Fibroblast of lung (primary cell): ENCODE measurements around the gene UGDH. TPM values are rescaled to one million over a fixed set of nuclear protein-coding genes. Genes with fewer than 3 reads are reported as not detected.

Experiments
- DNase-seq, 2 donors: peaks; one replicate each; pipeline versions ENCODE4 v3.0.0 to v3.0.0-alpha.2; 2010; ENCODE audit warnings: low read depth in 2 of 2
- H2AFZ ChIP-seq: 2 replicates; pipeline ENCODE4 v1.5.1; 2012; ENCODE audit warnings: low read length, control low read depth, inconsistent platforms
- H3K27ac ChIP-seq: 2 replicates; pipeline ENCODE4 v1.5.1; 2011; ENCODE audit warnings: low read length, control low read depth; ENCODE audit not compliant: insufficient read depth
- H3K27me3 ChIP-seq: 2 replicates; pipeline ENCODE4 v1.5.1; 2011; ENCODE audit warnings: mild to moderate bottlenecking, low read length; ENCODE audit not compliant: control insufficient read depth, insufficient read depth
- H3K36me3 ChIP-seq: 2 replicates; pipeline ENCODE4 v1.5.1; 2011; ENCODE audit warnings: low read length; ENCODE audit not compliant: control insufficient read depth, insufficient read depth
- H3K4me1 ChIP-seq: 2 replicates; pipeline ENCODE4 v1.5.1; 2011; ENCODE audit warnings: low read length; ENCODE audit not compliant: control insufficient read depth, insufficient read depth; ENCODE audit errors: extremely low read depth
- H3K4me2 ChIP-seq: 2 replicates; pipeline ENCODE4 v1.5.1; 2011; ENCODE audit warnings: low read length, control low read depth; ENCODE audit not compliant: insufficient read depth; ENCODE audit errors: extremely low read depth
- H3K4me3 ChIP-seq, 4 experiments: fragments of 200-600 bp in 1 of 4; sonication (generic) in 1 of 4; replicated peaks in 1 of 4; 2 replicates each; pipeline ENCODE4 v1.5.1; 2011 to 2016; ENCODE audit warnings: low read length in 4 of 4, low read depth in 3 of 4, mild to moderate bottlenecking in 3 of 4, control low read depth in 2 of 4, inconsistent platforms in 1 of 4, mixed read lengths in 1 of 4; ENCODE audit not compliant: insufficient read depth in 1 of 4; ENCODE audit errors: control extremely low read depth in 1 of 4
- H3K79me2 ChIP-seq: 2 replicates; pipeline ENCODE4 v1.5.1; 2012; ENCODE audit warnings: mild to moderate bottlenecking, low read length, inconsistent platforms; ENCODE audit not compliant: control insufficient read depth, insufficient read depth
- H3K9ac ChIP-seq: 2 replicates; pipeline ENCODE4 v1.5.1; 2011; ENCODE audit warnings: mild to moderate bottlenecking, low read length, control low read depth; ENCODE audit not compliant: insufficient read depth
- H3K9me3 ChIP-seq: 2 replicates; pipeline ENCODE4 v1.5.1; 2012; ENCODE audit warnings: low read depth, low read length; ENCODE audit not compliant: control insufficient read depth, insufficient read depth
- H4K20me1 ChIP-seq: 2 replicates; pipeline ENCODE4 v1.5.1; 2011; ENCODE audit warnings: low read length; ENCODE audit not compliant: control insufficient read depth, insufficient read depth; ENCODE audit errors: extremely low read depth
- EZH2 ChIP-seq: IDR thresholded peaks from 2 replicates; pipeline ENCODE4 v1.5.1; 2012; ENCODE audit warnings: low read length, control low read depth, mild to moderate bottlenecking; ENCODE audit errors: missing control alignments
- polyA plus RNA-seq, 2 donors: library from polyadenylated mRNA; depleted of rRNA in 1 of 2; stranded (reverse) in 1 of 2; unstranded in 1 of 2; fragments of >200 nt; gene quantifications; 2 replicates each; pipeline ENCODE4 v1.2.1, GENCODE V29; 2011 to 2012; ENCODE audit warnings: missing spikeins in 1 of 2
- total RNA-seq: library from RNA; depleted of rRNA; stranded (reverse); fragments of >200 nt; gene quantifications from 2 replicates; pipeline ENCODE4 v1.2.1, GENCODE V29; 2014
- TF ChIP-seq, protein P1 (sequence below), 2 donors: IDR thresholded peaks in 1 of 2; conservative IDR thresholded peaks in 1 of 2; 1 replicate in 1 of 2; 2 replicates in 1 of 2; pipeline ENCODE4 v1.5.1; 2011 to 2012; ENCODE audit warnings: low read length in 2 of 2, control low read depth in 1 of 2, inconsistent platforms in 1 of 2, low read depth in 1 of 2, mild to moderate bottlenecking in 1 of 2

The UGDH gene
- total and polyA plus RNA-seq, 2 donors (not counting 1 experiment from before 2014, with no cell fraction given), result 85.9 to 182 TPM

DNA sequence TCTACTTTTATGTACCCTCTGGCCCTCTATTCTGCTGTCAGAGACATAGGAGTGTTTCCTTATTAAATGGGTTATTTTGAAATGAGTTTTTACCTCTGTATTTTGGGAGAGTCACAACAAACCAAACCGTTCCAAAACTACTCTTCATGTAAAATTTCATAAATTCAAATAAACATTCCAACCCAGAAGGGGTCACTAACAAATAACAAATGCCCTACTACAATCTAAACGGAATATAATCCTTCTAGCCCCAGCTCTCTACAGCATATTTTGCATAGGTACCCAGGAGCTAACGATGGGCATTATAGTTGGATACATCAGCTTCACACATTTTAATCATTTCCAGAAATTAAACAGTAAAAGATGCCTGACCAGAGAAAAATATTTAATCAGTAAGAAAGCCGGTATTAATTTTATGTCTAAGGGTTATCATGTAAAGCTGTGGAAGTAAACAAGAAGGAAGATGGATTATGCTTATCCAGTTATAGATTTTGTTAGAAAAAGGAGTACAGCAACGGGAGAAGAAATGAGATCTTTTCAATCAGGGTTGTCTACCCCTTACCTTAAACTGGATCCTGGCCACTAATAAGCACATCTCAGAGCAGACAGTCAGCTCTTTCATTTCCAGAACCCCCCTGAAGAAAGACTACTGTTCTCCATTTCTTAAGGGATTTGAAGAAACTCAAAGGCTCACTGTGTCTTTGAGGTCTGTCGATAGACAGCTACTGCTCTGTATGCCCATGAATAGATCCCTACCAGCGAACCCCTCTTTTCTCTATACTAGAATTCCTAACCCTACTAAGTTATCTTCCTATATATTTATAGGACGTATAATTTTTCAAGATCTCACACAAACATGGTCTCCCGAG, 1.2 kb downstream of the UGDH start:
- H2AFZ ChIP-seq, result no peak overlapping the region
- H3K9me3 ChIP-seq, result no peaks in the 10 kb centered on the region
- H4K20me1 ChIP-seq, result no peaks in the 10 kb centered on the region

DNA sequence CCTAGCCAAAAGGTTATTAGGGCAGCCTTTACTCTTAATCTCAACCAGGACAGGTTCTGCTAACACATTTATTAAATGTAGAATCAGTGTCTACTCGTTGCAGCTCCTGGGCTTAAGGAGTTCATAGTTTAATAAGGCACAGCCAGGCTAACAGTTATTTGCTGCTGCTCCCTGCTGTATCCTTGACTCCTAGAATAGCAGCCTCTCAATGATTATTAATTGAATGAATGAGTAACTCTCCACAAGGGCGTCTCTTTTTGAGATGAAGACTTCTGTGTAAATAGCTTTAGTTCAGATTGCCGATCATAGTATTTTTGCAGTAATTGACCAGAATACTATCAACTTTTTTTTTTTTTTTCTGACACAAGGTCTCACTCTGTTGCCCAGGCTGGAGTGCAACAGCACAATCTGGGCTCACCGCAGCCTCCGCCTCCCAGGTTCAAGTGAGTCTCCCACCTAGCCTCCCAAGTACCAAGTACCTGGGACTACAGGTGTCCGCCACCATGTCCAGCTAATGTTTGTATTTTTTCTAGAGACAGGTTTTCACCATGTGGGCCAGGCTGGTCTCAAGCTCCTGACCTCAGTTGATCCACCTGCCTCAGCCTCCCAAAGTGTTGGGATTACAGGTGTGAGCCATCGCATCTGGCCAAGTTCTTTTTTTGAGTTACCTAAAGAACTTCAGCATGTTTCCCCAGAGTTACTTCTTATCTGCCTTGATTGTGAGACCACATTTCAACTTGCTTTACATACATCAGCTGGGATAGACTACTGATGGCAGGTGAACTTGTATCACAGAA, 2.9 kb downstream of the UGDH start:
- Histone ChIP-seq H3K27me3 (no peaks in the 10 kb centered on the region), H3K27ac (no peak overlapping the region), H2AFZ (no peak overlapping the region), H3K4me2 (peak overlapping the region; percentile 39), H3K4me3 (peak overlapping the region in 2 of 4 experiments; percentile 4 to 28), H3K79me2 (peaks cover 77% of the 10 kb centered on the region), H4K20me1 (no peaks in the 10 kb centered on the region), H3K9me3 (no peaks in the 10 kb centered on the region), H3K4me1 (peaks cover 9% of the 10 kb centered on the region), H3K36me3 (peaks cover 2% of the 10 kb centered on the region), H3K9ac (no peak overlapping the region)
- no peak for TF ChIP-seq EZH2
- TF ChIP-seq, protein P1, sequence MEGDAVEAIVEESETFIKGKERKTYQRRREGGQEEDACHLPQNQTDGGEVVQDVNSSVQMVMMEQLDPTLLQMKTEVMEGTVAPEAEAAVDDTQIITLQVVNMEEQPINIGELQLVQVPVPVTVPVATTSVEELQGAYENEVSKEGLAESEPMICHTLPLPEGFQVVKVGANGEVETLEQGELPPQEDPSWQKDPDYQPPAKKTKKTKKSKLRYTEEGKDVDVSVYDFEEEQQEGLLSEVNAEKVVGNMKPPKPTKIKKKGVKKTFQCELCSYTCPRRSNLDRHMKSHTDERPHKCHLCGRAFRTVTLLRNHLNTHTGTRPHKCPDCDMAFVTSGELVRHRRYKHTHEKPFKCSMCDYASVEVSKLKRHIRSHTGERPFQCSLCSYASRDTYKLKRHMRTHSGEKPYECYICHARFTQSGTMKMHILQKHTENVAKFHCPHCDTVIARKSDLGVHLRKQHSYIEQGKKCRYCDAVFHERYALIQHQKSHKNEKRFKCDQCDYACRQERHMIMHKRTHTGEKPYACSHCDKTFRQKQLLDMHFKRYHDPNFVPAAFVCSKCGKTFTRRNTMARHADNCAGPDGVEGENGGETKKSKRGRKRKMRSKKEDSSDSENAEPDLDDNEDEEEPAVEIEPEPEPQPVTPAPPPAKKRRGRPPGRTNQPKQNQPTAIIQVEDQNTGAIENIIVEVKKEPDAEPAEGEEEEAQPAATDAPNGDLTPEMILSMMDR (conservative IDR thresholded peaks at IDR 0.05 in 1 of 2, IDR thresholded peaks at IDR 0.05 in 1 of 2; ENCODE audit: low read depth in 1 of 2, low read length in 2 of 2), result no peak
- DNase-seq, result peak in 1 of 2 donors; percentile 27

More for the DNA sequence above, 1.2 kb downstream of the UGDH start:
- Histone ChIP-seq H3K27ac (peak overlapping the region; percentile 99), H3K4me2 (peak overlapping the region; percentile 61), H3K9ac (peak overlapping the region; percentile 96), H3K27me3 (no peaks in the 10 kb centered on the region), H3K4me3 (peak overlapping the region; percentile 92 to 98 (median 96)), H3K4me1 (peaks cover 9% of the 10 kb centered on the region), H3K79me2 (peaks cover 62% of the 10 kb centered on the region), H3K36me3 (no peaks in the 10 kb centered on the region)
- TF ChIP-seq EZH2, result no peak
- TF ChIP-seq, protein P1 (conservative IDR thresholded peaks at IDR 0.05 in 1 of 2, IDR thresholded peaks at IDR 0.05 in 1 of 2; ENCODE audit: low read depth in 1 of 2, low read length in 2 of 2), result no peak
- DNase-seq, result peak in 1 of 2 donors; percentile 20

DNA sequence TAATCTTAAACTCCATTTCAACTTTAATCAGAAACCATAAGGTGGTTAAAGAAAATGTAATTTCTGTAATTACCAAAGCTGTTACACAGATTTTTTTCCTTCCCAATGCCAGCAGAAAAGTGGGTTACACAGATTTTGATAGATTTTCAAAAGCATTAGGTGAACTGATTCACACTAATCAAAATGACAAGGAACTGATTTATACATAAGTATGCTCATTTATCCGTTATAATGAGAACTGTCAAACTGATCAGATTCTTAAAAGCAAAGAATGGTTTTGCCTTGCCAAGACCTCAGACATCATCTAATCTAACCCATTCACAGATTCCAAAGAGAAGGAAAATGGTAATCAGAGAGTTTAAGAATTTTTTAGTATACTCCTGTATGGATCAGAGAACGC, 5.2 kb downstream of the UGDH start:
- Histone ChIP-seq H3K79me2 (peaks cover 94% of the 10 kb centered on the region), H3K4me1 (peaks cover 9% of the 10 kb centered on the region), H3K27ac (peak overlapping the region; percentile 70), H3K9ac (no peak overlapping the region), H3K4me3 (peak overlapping the region; percentile 1 to 39 (median 34)), H2AFZ (no peak overlapping the region), H3K4me2 (peak overlapping the region; percentile 86), H3K27me3 (no peaks in the 10 kb centered on the region), H3K9me3 (no peaks in the 10 kb centered on the region), H4K20me1 (no peaks in the 10 kb centered on the region), H3K36me3 (peaks cover 7% of the 10 kb centered on the region)
- TF ChIP-seq, protein P1 (conservative IDR thresholded peaks at IDR 0.05 in 1 of 2, IDR thresholded peaks at IDR 0.05 in 1 of 2; ENCODE audit: low read depth in 1 of 2, low read length in 2 of 2), result no peak
- no peak for TF ChIP-seq EZH2
- DNase-seq, result peak in 1 of 2 donors; percentile 38
